ENCODE results near the gene TRIO. TPM values are rescaled to one million over a fixed set of nuclear protein-coding genes. Genes with fewer than 3 reads are reported as not detected.

The TRIO gene
- polyA plus RNA-seq, 1 of the 3 experiments (the other 2 are of a cell fraction): 229 TPM

DNA sequence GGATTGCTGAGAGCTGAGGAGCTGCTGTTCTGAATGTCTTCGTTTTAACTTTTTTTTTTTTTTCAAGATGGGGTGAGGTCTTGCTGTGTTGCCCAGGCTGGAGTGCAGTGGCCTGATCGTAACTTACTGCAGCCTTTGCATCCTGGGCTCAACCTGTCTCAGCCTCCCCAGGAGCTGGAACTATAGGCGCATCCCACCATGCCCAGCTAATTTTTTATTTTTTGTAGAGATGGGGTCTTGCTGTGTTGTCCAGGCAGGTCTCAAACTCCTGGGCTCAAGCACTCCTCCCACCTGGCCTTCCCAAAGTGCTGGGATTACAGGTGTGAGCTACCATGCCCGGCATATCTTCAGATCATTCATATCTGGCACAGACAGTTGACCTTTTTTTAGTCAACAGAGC is 46.5 kb downstream of the TRIO start:
- ChIA-PET POLR2A (no interaction called here), CTCF (no interaction called here)
- DNase-seq: no peak
- peak overlapping the region in 1 of 2 experiments; percentile 36; a peak in 3 of 4 replicates for H3K4me3 ChIP-seq (ENCODE audit: low read depth in 2 of 2, low read length in 1 of 2)
- peaks cover 95% of the 10 kb centered on the region for H3K79me2 ChIP-seq (ENCODE audit: insufficient read depth)
- H3K9me2 ChIP-seq: no peaks in the 10 kb centered on the region
- peaks cover 85% of the 10 kb centered on the region for H3F3A ChIP-seq (replicated peaks; ENCODE audit: insufficient read depth)
- H3K27ac ChIP-seq (ENCODE audit: low read depth in 2 of 2, low read length in 1 of 2): peak overlapping the region; percentile 66 to 94; a peak in 3 of 4 replicates
- H3K9ac ChIP-seq: peak overlapping the region; percentile 65
- WGBS (ENCODE audit: low lambda C conversion rate): 45% methylated on average over 4 of the region's 4 CpGs
- TF ChIP-seq EP300 (IDR thresholded peaks at IDR 0.05; ENCODE audit: borderline replicate concordance in 1 of 2, low read depth in 1 of 2, low read length in 1 of 2): no peak
- TF ChIP-seq, protein P1, sequence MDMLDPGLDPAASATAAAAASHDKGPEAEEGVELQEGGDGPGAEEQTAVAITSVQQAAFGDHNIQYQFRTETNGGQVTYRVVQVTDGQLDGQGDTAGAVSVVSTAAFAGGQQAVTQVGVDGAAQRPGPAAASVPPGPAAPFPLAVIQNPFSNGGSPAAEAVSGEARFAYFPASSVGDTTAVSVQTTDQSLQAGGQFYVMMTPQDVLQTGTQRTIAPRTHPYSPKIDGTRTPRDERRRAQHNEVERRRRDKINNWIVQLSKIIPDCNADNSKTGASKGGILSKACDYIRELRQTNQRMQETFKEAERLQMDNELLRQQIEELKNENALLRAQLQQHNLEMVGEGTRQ (IDR thresholded peaks at IDR 0.05; ENCODE audit: borderline replicate concordance, low read depth, low read length): no peak
- no peak for TF ChIP-seq JUND (IDR thresholded peaks at IDR 0.05)
- TF ChIP-seq, protein P2, sequence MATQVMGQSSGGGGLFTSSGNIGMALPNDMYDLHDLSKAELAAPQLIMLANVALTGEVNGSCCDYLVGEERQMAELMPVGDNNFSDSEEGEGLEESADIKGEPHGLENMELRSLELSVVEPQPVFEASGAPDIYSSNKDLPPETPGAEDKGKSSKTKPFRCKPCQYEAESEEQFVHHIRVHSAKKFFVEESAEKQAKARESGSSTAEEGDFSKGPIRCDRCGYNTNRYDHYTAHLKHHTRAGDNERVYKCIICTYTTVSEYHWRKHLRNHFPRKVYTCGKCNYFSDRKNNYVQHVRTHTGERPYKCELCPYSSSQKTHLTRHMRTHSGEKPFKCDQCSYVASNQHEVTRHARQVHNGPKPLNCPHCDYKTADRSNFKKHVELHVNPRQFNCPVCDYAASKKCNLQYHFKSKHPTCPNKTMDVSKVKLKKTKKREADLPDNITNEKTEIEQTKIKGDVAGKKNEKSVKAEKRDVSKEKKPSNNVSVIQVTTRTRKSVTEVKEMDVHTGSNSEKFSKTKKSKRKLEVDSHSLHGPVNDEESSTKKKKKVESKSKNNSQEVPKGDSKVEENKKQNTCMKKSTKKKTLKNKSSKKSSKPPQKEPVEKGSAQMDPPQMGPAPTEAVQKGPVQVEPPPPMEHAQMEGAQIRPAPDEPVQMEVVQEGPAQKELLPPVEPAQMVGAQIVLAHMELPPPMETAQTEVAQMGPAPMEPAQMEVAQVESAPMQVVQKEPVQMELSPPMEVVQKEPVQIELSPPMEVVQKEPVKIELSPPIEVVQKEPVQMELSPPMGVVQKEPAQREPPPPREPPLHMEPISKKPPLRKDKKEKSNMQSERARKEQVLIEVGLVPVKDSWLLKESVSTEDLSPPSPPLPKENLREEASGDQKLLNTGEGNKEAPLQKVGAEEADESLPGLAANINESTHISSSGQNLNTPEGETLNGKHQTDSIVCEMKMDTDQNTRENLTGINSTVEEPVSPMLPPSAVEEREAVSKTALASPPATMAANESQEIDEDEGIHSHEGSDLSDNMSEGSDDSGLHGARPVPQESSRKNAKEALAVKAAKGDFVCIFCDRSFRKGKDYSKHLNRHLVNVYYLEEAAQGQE (IDR thresholded peaks at IDR 0.05; ENCODE audit: low read depth, low read length): no peak
- TF ChIP-seq SIN3A (IDR thresholded peaks at IDR 0.05; ENCODE audit: borderline replicate concordance, low read depth, low read length): no peak
- TF ChIP-seq, protein P3, sequence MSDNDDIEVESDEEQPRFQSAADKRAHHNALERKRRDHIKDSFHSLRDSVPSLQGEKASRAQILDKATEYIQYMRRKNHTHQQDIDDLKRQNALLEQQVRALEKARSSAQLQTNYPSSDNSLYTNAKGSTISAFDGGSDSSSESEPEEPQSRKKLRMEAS (IDR thresholded peaks at IDR 0.05; ENCODE audit: low read depth): no peak
- TF ChIP-seq FOXM1 (IDR thresholded peaks at IDR 0.05; ENCODE audit: low read depth): no peak
- no peak for TF ChIP-seq RAD21 (IDR thresholded peaks at IDR 0.05; ENCODE audit: low read length)
- no peak for TF ChIP-seq FOXJ3 (CRISPR knock-in tag; IDR thresholded peaks at IDR 0.05)
- no peak for TF ChIP-seq RCOR1 (IDR thresholded peaks at IDR 0.05; ENCODE audit: low read length)
- TF ChIP-seq YY1 (IDR thresholded peaks at IDR 0.05; ENCODE audit: low read depth): no peak
- TF ChIP-seq, protein P4, sequence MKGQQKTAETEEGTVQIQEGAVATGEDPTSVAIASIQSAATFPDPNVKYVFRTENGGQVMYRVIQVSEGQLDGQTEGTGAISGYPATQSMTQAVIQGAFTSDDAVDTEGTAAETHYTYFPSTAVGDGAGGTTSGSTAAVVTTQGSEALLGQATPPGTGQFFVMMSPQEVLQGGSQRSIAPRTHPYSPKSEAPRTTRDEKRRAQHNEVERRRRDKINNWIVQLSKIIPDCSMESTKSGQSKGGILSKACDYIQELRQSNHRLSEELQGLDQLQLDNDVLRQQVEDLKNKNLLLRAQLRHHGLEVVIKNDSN (IDR thresholded peaks at IDR 0.05; ENCODE audit: borderline replicate concordance, low read depth): no peak
- no peak for TF ChIP-seq FOSL2 (IDR thresholded peaks at IDR 0.05; ENCODE audit: borderline replicate concordance, low read depth)
- no peak for TF ChIP-seq ELF1 (IDR thresholded peaks at IDR 0.05)
- H4K20me1 ChIP-seq (ENCODE audit: insufficient read depth): peaks cover 39% of the 10 kb centered on the region
- H3K9me3 ChIP-seq: no peaks in the 10 kb centered on the region
- H3K4me2 ChIP-seq: peak overlapping the region; percentile 71
- peaks cover 47 to 82% of the 10 kb centered on the region in 2 experiments for H3K4me1 ChIP-seq (ENCODE audit: control insufficient read depth in 1 of 2, insufficient read depth in 2 of 2, low read depth in 1 of 2, low read length in 1 of 2)
- H3K36me3 ChIP-seq (replicated peaks in 1 of 2; ENCODE audit: control insufficient read depth in 1 of 2, insufficient read depth in 2 of 2, low read length in 1 of 2): peaks cover 0 to 10% of the 10 kb centered on the region in 2 experiments
- H3K27me3 ChIP-seq (ENCODE audit: insufficient read depth): no peaks in the 10 kb centered on the region
- H2AFZ ChIP-seq (ENCODE audit: low read depth): no peak overlapping the region
